ENCODE results near the gene IPO4. TPM values are rescaled to one million over a fixed set of nuclear protein-coding genes. Genes with fewer than 3 reads are reported as not detected.
A peak's percentile ranks its signal among the peaks of the same experiment; 100 is the strongest.

Gene IPO4
- total and polyA plus RNA-seq, 2 of the 13 experiments (the other 11 are each of a cell fraction or from before 2014, with no cell fraction given): 39.0 to 179 TPM

- TF ChIP-seq NCOA5 (CRISPR knock-in tag; IDR thresholded peaks at IDR 0.05) (no peak), SALL1 (CRISPR knock-in tag; IDR thresholded peaks at IDR 0.05) (no peak), ZNF329 (CRISPR knock-in tag; IDR thresholded peaks at IDR 0.05; ENCODE audit: low read depth) (no peak), CENPT (CRISPR knock-in tag; IDR thresholded peaks at IDR 0.05; ENCODE audit: low read depth) (0 out of 2 replicates have a peak, but pooled peaks have one; percentile 56), ZNF432 (CRISPR knock-in tag; IDR thresholded peaks at IDR 0.05; ENCODE audit: borderline replicate concordance) (no peak), EP300 (IDR thresholded peaks at IDR 0.05; ENCODE audit: low read depth in 2 of 2, low read length in 2 of 2) (no peak), EP300 (CRISPR knock-in tag; IDR thresholded peaks at IDR 0.05; ENCODE audit: borderline replicate concordance) (0 out of 2 replicates have a peak, but pooled peaks have one; percentile 43), ZNF253 (CRISPR knock-in tag; IDR thresholded peaks at IDR 0.05; ENCODE audit: borderline replicate concordance) (peak; percentile 73; the same call in 1 of the 2 replicates), HMGXB4 (CRISPR knock-in tag; IDR thresholded peaks at IDR 0.05; ENCODE audit: borderline replicate concordance in 1 of 2, low read depth in 1 of 2) (no peak), XBP1 (CRISPR knock-in tag; IDR thresholded peaks at IDR 0.05) (no peak), SKIL (CRISPR knock-in tag; IDR thresholded peaks at IDR 0.05; ENCODE audit: borderline replicate concordance) (no peak), CREM (IDR thresholded peaks at IDR 0.05) (no peak), CREM (CRISPR knock-in tag; IDR thresholded peaks at IDR 0.05) (no peak), FOXA1 (IDR thresholded peaks at IDR 0.05) (no peak), FOXA1 (CRISPR knock-in tag; IDR thresholded peaks at IDR 0.05) (no peak), SMARCE1 (IDR thresholded peaks at IDR 0.05; ENCODE audit: borderline replicate concordance) (no peak), NCOA1 (CRISPR knock-in tag; IDR thresholded peaks at IDR 0.05) (no peak), ZNF101 (CRISPR knock-in tag; IDR thresholded peaks at IDR 0.05; ENCODE audit: borderline replicate concordance, low read depth) (no peak), BHLHE40 (IDR thresholded peaks at IDR 0.05; ENCODE audit: low read length) (no peak), MXD3 (CRISPR knock-in tag; IDR thresholded peaks at IDR 0.05) (no peak), GATAD1 (CRISPR knock-in tag; IDR thresholded peaks at IDR 0.05) (0 out of 2 replicates have a peak, but pooled peaks have one; percentile 12), HMGA1 (CRISPR knock-in tag; conservative IDR thresholded peaks at IDR 0.05) (no peak), ATRX (CRISPR knock-in tag; IDR thresholded peaks at IDR 0.05; ENCODE audit: borderline replicate concordance) (no peak)
- TF ChIP-seq, protein P1, sequence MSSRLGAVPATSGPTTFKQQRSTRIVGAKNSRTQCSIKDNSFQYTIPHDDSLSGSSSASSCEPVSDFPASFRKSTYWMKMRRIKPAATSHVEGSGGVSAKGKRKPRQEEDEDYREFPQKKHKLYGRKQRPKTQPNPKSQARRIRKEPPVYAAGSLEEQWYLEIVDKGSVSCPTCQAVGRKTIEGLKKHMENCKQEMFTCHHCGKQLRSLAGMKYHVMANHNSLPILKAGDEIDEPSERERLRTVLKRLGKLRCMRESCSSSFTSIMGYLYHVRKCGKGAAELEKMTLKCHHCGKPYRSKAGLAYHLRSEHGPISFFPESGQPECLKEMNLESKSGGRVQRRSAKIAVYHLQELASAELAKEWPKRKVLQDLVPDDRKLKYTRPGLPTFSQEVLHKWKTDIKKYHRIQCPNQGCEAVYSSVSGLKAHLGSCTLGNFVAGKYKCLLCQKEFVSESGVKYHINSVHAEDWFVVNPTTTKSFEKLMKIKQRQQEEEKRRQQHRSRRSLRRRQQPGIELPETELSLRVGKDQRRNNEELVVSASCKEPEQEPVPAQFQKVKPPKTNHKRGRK (CRISPR knock-in tag; IDR thresholded peaks at IDR 0.05): no peak
Measured at GRCh38 chr14:24186831-24187538, 1.6 kb downstream of the IPO4 start (continued).

Measured in HepG2 (cell line).